A673 (cell line): Measurements from ENCODE around the gene LRP6. TPM values are rescaled to one million over a fixed set of nuclear protein-coding genes. Genes with fewer than 3 reads are reported as not detected.

Experiments
- BruUV-seq: library from RNA; stranded (reverse); fragments of 400-500 nt; replicated peaks from 2 replicates; lab custom pipeline; 2021; lab: Mats Ljungman, UMichigan
- CTCF ChIA-PET: fragments of 300-600 bp; sonication (Branson Sonifier 250); formaldehyde crosslinking; loops from one replicate; lab custom pipeline; 2022; ENCODE audit warnings: antibody characterized with exemption; lab: Charles Lee
- POLR2A ChIA-PET: fragments of 300-600 bp; sonication (Branson Sonifier 250); formaldehyde crosslinking; loops from one replicate; lab custom pipeline; 2022; ENCODE audit warnings: antibody characterized with exemption; ENCODE audit not compliant: low non-redundant PET; lab: Charles Lee
- DNase-seq: peaks from one replicate; pipeline ENCODE4 v3.0.0-alpha.2; 2015; ENCODE audit warnings: low spot score
- H3K27ac ChIP-seq: fragments of 200-600 bp; sonication (generic); 2 replicates; pipeline ENCODE4 v1.5.1; 2016; ENCODE audit warnings: mixed run types, low read depth, mild to moderate bottlenecking, mixed read lengths, antibody characterized with exemption, low read length; ENCODE audit not compliant: poor library complexity, severe bottlenecking
- H3K27me3 ChIP-seq: fragments of 200-600 bp; sonication (generic); replicated peaks from 2 replicates; pipeline ENCODE4 v1.6.1; 2017; ENCODE audit warnings: mixed run types, low read depth, mild to moderate bottlenecking, mixed read lengths, antibody characterized with exemption, low read length; ENCODE audit not compliant: insufficient read depth, poor library complexity
- H3K36me3 ChIP-seq: fragments of 200-600 bp; sonication (generic); 2 replicates; pipeline ENCODE4 v1.6.1; 2016; ENCODE audit warnings: mixed run types, mild to moderate bottlenecking, mixed read lengths, antibody characterized with exemption, low read length; ENCODE audit not compliant: insufficient read depth, poor library complexity, severe bottlenecking
- H3K4me1 ChIP-seq: fragments of 200-600 bp; sonication (generic); 2 replicates; pipeline ENCODE4 v1.6.1; 2017; ENCODE audit warnings: mixed run types, mild to moderate bottlenecking, mixed read lengths, antibody characterized with exemption, low read length; ENCODE audit not compliant: insufficient read depth, poor library complexity, severe bottlenecking
- H3K4me3 ChIP-seq: fragments of 200-600 bp; sonication (generic); 2 replicates; pipeline ENCODE4 v1.5.1; 2016; ENCODE audit warnings: low read depth, mixed run types, mild to moderate bottlenecking, mixed read lengths, low read length; ENCODE audit not compliant: poor library complexity, severe bottlenecking
- H3K9me3 ChIP-seq: fragments of 200-600 bp; sonication (generic); 2 replicates; pipeline ENCODE4 v1.6.1; 2016; ENCODE audit warnings: mixed run types, low read depth, mild to moderate bottlenecking, mixed read lengths, antibody characterized with exemption, low read length; ENCODE audit not compliant: poor library complexity, severe bottlenecking
- CTCF ChIP-seq: fragments of 300-800, 200-600 bp; sonication (generic); conservative IDR thresholded peaks from 2 replicates; pipeline ENCODE4 v1.5.1; 2017; ENCODE audit warnings: low read depth, mild to moderate bottlenecking, antibody characterized with exemption, low read length, moderate library complexity, mixed read lengths
- EZH2 ChIP-seq: fragments of 200-600 bp; sonication (generic); IDR thresholded peaks from 2 replicates; pipeline ENCODE4 v1.6.1; 2017; ENCODE audit warnings: borderline replicate concordance, low read depth, mild to moderate bottlenecking, mixed read lengths, antibody characterized with exemption, low read length; ENCODE audit not compliant: poor library complexity, severe bottlenecking
- intact Hi-C: fragments of 100-400 bp; cut with micrococcal nuclease; formaldehyde crosslinking; loops from one replicate; pipeline ENCODE4 v1.10.0; 2022; ENCODE audit not compliant: unreplicated experiment
- total RNA-seq: library from RNA; stranded (reverse); gene quantifications from 2 replicates; pipeline ENCODE4 v1.2.3, GENCODE V29; 2021

LRP6 gene
- total RNA-seq, 1 experiment from 2014 or later: 97.4 TPM

- H3K27me3 ChIP-seq: no peaks in the 10 kb centered on the region
- no TSS peak for BruUV-seq
- ChIA-PET CTCF (no interaction called here), POLR2A (no interaction called here)
- intact Hi-C loops: no loop called here
- no peak overlapping the region for H3K27ac ChIP-seq
- peaks cover 9% of the 10 kb centered on the region for H3K4me1 ChIP-seq
- H3K36me3 ChIP-seq: no peaks in the 10 kb centered on the region
- TF ChIP-seq EZH2 (no peak), CTCF (no peak)
- H3K9me3 ChIP-seq: no peaks in the 10 kb centered on the region
- no peak overlapping the region for H3K4me3 ChIP-seq
- DNase-seq: peak; percentile 40
These were observed 168.8 kb downstream of the LRP6 start for GRCh38 chr12:12097891-12098690.

GRCh38 chr12:12095021-12095420 is 171.8 kb downstream of the LRP6 start:
- Histone ChIP-seq H3K4me3 (no peak overlapping the region), H3K36me3 (no peaks in the 10 kb centered on the region), H3K9me3 (no peaks in the 10 kb centered on the region), H3K4me1 (peaks cover 20% of the 10 kb centered on the region), H3K27ac (no peak overlapping the region), H3K27me3 (no peaks in the 10 kb centered on the region)
- DNase-seq: no peak
- CTCF ChIA-PET: no interaction called here
- intact Hi-C loops: no loop called here
- no TSS peak for BruUV-seq
- POLR2A ChIA-PET: no interaction called here
- TF ChIP-seq EZH2: no peak
- TF ChIP-seq CTCF: no peak

GRCh38 chr12:12094481-12094880 is 172.4 kb downstream of the LRP6 start:
- BruUV-seq: no TSS peak
- TF ChIP-seq EZH2 (no peak), CTCF (no peak)

More at GRCh38 chr12:12094481-12094880, 172.4 kb downstream of the LRP6 start:
- intact Hi-C loops: no loop called here
- Histone ChIP-seq H3K4me1 (peaks cover 20% of the 10 kb centered on the region), H3K27ac (no peak overlapping the region), H3K4me3 (no peak overlapping the region), H3K27me3 (no peaks in the 10 kb centered on the region), H3K9me3 (no peaks in the 10 kb centered on the region), H3K36me3 (no peaks in the 10 kb centered on the region)
- POLR2A ChIA-PET: interaction anchor here (0.7 kb wide), 1 partner anchor 573 kb away, joined by 8 read pairs; no protein-coding TSS in a partner anchor
- CTCF ChIA-PET: no interaction called here
- DNase-seq: no peak
